BLaER1 treated with 17β-estradiol and CSF1 and Interleukin-3, amounts not matched to agents 10 nM and 100 nM (cell line): ENCODE data around the gene TOMM20L.
"Not testable (repeated sequence)": the region's sequence is repeated elsewhere in the genome, so short reads cannot be mapped to it uniquely, and the experiment has no call there.

Source experiments
- H3K27ac ChIP-seq, 11 experiments: shearing (Covaris generic); formaldehyde crosslinking; 2 replicates each; pipeline ENCODE4 v1.8.1; 2022
- H3K27me3 ChIP-seq, 11 experiments: shearing (Covaris generic); formaldehyde crosslinking; 2 replicates each; pipeline ENCODE4 v1.8.1; 2022
- H3K36me3 ChIP-seq, 11 experiments: shearing (Covaris generic); formaldehyde crosslinking; 2 replicates each; pipeline ENCODE4 v1.8.1; 2022
- H3K4me1 ChIP-seq, 10 experiments: shearing (Covaris generic); formaldehyde crosslinking; 2 replicates each; pipeline ENCODE4 v1.8.1; 2022
- H3K4me2 ChIP-seq, 11 experiments: shearing (Covaris generic); formaldehyde crosslinking; 2 replicates each; pipeline ENCODE4 v1.8.1; 2022
- H3K4me3 ChIP-seq, 10 experiments: shearing (Covaris generic); formaldehyde crosslinking; 2 replicates each; pipeline ENCODE4 v1.8.1; 2022
- H3K9ac ChIP-seq, 11 experiments: shearing (Covaris generic); formaldehyde crosslinking; 2 replicates each; pipeline ENCODE4 v1.8.1; 2022
- H3K9me3 ChIP-seq, 11 experiments: shearing (Covaris generic); formaldehyde crosslinking; replicated peaks in 1 of 11; 2 replicates each; pipeline ENCODE4 v1.8.1; 2022
- H4K20me1 ChIP-seq, 11 experiments: shearing (Covaris generic); formaldehyde crosslinking; 2 replicates each; pipeline ENCODE4 v1.8.1; 2022
- Cebpa-rat ChIP-seq, 11 experiments: shearing (Covaris generic); IDR thresholded peaks; 2 replicates each; pipeline ENCODE4 v1.8.1; 2022

The TOMM20L gene

DNA sequence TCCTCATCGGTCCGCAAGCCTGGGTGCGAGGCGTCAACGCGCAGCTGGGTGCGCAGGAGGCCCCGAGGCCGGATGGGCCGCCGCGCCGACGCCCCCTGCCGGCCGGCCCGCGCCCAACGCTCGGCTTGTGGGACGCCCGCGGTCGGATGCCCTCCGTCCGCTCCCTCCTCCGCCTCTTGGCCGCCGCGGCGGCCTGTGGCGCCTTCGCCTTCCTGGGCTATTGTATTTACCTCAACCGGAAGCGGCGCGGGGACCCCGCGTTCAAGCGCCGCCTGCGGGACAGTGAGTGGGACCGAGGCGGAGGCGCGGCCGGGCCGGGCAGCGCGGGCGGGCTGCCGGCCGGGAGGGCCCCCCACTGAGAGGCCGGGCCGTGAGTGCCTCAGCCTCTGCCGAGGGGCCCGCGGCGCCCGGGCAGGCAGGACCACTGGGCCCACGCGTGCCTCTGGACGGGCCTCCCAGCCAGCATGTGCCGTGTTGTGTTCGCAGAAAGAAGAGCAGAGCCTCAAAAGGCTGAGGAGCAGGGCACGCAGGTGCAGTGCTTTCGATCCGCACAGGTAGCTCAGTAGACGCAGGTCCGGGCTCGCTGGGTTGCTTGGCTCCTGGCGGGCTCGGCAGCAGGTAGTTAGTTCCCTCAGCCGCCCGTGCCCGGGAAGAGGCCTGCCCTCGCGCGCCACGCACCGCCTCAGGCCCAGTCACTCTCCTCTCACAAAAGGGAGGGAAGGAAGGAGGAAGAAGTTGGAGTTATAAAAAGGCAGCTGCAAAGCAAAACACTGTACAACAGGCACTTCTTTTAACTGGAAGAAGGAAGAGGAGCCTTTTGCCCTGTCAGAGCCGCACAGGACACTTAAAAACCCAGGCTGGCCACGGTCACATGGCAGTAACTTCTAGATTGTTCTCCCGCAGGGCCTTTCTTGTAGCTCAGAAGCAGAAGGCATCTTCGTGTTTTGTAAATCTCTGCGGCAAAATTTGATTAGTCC, at the start of gene TOMM20L:
TOMM20L (plus strand) TSS at position 119 of the 977 bp plus-strand sequence; CDS start at position 147, 28 bp downstream.
- no peak for TF ChIP-seq Cebpa-rat (IDR thresholded peaks at IDR 0.05)
- Histone ChIP-seq H3K9ac (peak within 1 kb of the TSS; percentile 50 to 80 (median 70); a peak in 21 of 22 replicates), H3K4me2 (peak within 1 kb of the TSS; percentile 77 to 97 (median 90)), H3K4me1 (peaks cover 5 to 15% (median 12%) of the 10 kb centered on the region in 10 experiments; a peak in 18 of 20 replicates), H3K36me3 (peaks cover 0 to 6% (median 0%) of the 10 kb centered on the region in 11 experiments; a peak in 2 of 22 replicates), H3K27ac (peak within 1 kb of the TSS; percentile 17 to 72 (median 56); a peak in 18 of 22 replicates), H3K4me3 (peak within 1 kb of the TSS; percentile 46 to 70 (median 56)), H4K20me1 (no peaks in the 10 kb centered on the region), H3K27me3 (peaks cover 12 to 21% (median 19%) of the 10 kb centered on the region in 11 experiments), H3K9me3 (no peaks in the 10 kb centered on the region)

DNA sequence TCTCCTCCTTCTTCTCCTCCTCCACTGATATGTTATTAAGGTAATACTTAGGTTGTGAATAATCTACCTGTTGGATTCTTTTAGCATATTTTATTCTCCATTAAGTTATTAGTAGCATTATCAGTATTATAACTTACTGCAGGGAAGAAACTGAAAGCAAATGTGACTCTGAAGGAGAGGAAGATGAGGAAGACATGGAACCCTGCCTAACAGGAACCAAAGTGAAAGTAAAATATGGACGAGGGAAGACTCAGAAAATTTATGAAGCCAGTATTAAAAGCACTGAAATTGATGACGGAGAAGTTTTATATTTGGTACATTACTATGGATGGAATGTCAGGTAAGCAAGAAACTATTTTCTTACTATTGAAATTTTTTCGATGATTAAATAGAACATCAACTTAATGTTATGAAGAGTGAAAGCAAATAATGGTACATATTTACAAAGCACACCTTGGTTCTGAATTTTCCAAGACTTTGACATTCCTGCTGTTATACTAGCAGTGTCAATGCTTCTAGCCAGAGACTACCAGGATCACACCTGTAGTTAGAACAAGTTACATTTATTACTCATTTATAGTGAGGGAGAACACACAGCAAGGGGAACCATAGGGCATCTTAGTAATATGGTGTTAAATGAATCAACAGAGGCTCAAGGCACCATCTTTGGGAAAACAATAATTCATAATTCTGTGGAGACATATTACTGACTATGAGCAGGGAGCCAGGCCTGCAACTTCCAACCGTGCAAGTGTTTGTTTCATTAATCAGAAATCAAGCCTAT, 42.0 kb upstream of the TOMM20L start:
- Histone ChIP-seq H3K9ac (0 out of 22 replicates have a peak overlapping the region, but pooled peaks of 1 of the 11 experiments have one; percentile 3), H3K4me2 (peak overlapping the region; percentile 19 to 79 (median 38); a peak in 19 of 22 replicates), H3K4me3 (peak overlapping the region in 4 of 10 experiments; percentile 9 to 15 (median 10); a peak in 4 of 20 replicates), H3K4me1 (peaks cover 0 to 26% (median 10%) of the 10 kb centered on the region in 10 experiments; a peak in 13 of 20 replicates), H4K20me1 (peaks cover 0 to 66% (median 0%) of the 10 kb centered on the region in 11 experiments; a peak in 3 of 22 replicates), H3K9me3 (no peaks in the 10 kb centered on the region), H3K27me3 (no peaks in the 10 kb centered on the region), H3K27ac (peak overlapping the region in 7 of 11 experiments; percentile 1 to 25 (median 19); a peak in 6 of 22 replicates), H3K36me3 (peaks cover 65 to 97% (median 90%) of the 10 kb centered on the region in 11 experiments)
- TF ChIP-seq Cebpa-rat (IDR thresholded peaks at IDR 0.05) = no peak

DNA sequence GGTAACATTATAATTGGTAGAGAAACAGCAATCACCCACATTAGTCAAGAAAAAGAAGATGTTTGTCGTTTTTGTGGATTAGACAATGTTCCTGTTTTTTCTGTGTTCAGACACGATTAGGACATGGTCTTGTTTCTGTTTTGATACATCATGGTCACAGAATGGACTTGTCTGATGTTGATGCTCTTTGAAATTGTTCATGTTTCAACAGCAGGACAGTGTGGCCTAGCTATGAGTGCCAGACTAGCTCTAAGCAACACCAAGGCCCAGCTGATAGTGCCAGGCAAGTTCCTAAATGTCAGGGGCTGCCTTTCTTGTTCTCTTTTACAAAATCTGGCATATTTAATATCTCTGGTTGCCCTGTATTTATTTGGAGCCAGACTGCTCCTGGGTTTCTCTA, 40.9 kb upstream of the TOMM20L start:
- H3K27ac ChIP-seq = no peak overlapping the region; a peak in 1 of 22 replicates
- no peak overlapping the region for H3K9ac ChIP-seq
- TF ChIP-seq Cebpa-rat (IDR thresholded peaks at IDR 0.05) = no peak
- peaks cover 0 to 65% (median 0%) of the 10 kb centered on the region in 11 experiments; a peak in 3 of 22 replicates for H4K20me1 ChIP-seq
- H3K27me3 ChIP-seq = no peaks in the 10 kb centered on the region
- no peaks in the 10 kb centered on the region for H3K9me3 ChIP-seq
- H3K4me2 ChIP-seq = no peak overlapping the region
- H3K4me3 ChIP-seq = no peak overlapping the region
- peaks cover 0 to 26% (median 10%) of the 10 kb centered on the region in 10 experiments; a peak in 13 of 20 replicates for H3K4me1 ChIP-seq
- peaks cover 65 to 97% (median 90%) of the 10 kb centered on the region in 11 experiments for H3K36me3 ChIP-seq

DNA sequence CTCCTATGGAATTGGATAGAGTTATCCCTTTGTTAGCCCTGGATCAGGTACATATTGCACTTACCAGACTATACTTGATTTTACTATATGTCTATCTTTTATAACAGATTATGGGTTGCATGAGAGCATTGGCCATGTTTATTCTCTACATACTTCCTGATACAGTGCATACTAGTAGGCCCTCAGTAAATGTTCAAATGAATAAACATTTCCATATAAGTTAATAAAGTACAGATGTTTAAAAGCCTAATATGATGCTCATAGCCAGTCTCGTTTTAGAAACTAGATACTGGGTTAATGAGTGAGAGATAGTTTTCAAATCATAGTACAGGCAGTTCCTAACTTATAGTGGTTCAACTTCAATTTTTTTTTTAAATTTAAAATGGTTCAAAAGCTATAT, 39.5 kb upstream of the TOMM20L start:
- Histone ChIP-seq H3K4me2 (no peak overlapping the region), H4K20me1 (peaks cover 0 to 64% (median 0%) of the 10 kb centered on the region in 11 experiments; a peak in 3 of 22 replicates), H3K4me3 (no peak overlapping the region), H3K4me1 (peaks cover 0 to 26% (median 10%) of the 10 kb centered on the region in 10 experiments; a peak in 13 of 20 replicates), H3K27me3 (no peaks in the 10 kb centered on the region), H3K9me3 (no peaks in the 10 kb centered on the region), H3K9ac (no peak overlapping the region), H3K36me3 (peaks cover 68 to 97% (median 92%) of the 10 kb centered on the region in 11 experiments), H3K27ac (no peak overlapping the region)
- TF ChIP-seq Cebpa-rat (IDR thresholded peaks at IDR 0.05) = no peak

DNA sequence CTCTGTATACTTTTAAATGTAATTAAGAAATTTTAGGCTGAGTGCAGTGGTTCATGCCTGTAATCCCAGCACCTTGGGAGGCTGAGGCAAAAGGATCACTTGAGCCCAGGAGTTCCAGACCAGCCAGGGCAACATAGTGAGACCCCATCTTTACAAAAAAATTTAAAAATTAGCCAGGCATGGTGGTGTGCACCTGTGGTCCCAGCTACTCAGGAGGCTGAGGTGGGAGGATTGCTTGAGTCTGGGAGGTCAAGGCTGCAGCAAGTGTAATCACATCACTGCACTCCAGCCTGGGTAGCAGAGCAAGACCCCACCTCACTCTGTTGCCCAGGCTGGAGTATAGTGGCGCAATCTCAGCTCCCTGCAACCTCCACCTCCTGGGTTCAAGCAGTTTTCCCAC, 33.5 kb upstream of the TOMM20L start:
- not testable (repeated sequence) for H3K9me3 ChIP-seq, H3K4me3 ChIP-seq, H3K27me3 ChIP-seq, H3K9ac ChIP-seq, H3K4me2 ChIP-seq, H3K4me1 ChIP-seq, H3K27ac ChIP-seq
- Histone ChIP-seq H4K20me1 (peaks cover 0 to 51% (median 0%) of the 10 kb centered on the region in 11 experiments; a peak in 6 of 22 replicates), H3K36me3 (peaks cover 85 to 100% (median 96%) of the 10 kb centered on the region in 11 experiments)

DNA sequence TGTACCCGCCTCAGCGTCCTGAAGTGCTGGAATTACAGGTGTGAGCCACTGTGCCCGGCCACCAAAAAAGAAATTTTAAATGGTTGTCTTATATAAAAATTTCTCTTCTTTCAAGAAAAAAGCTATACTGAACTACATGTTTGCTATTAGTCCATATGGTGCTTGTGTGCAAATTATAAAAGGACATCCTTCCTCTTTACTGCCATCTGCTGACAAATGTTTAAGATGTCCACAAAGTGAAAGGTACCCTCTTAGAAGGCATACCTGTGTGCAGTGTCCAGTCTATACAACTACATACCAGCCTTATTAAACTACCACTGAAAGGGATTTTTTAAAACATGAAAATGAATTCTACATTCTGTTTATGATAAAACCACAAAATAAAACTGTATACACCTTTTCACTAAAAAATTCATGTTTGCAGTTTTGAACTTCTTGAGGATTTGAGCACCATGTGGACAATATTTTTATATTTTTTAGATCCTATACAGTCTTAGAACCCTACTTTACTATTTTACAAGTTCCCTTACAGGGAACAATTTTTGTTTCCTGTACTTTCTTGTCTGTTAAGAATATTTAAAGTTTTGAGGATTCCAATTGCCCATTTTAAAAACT, 32.8 kb upstream of the TOMM20L start:
- Histone ChIP-seq H3K27ac (no peak overlapping the region), H4K20me1 (peaks cover 0 to 45% (median 0%) of the 10 kb centered on the region in 11 experiments; a peak in 6 of 22 replicates), H3K9me3 (no peaks in the 10 kb centered on the region), H3K9ac (no peak overlapping the region), H3K36me3 (peaks cover 85 to 100% (median 96%) of the 10 kb centered on the region in 11 experiments), H3K4me2 (no peak overlapping the region), H3K27me3 (no peaks in the 10 kb centered on the region), H3K4me3 (no peak overlapping the region), H3K4me1 (no peaks in the 10 kb centered on the region; a peak in 1 of 20 replicates)
- TF ChIP-seq Cebpa-rat (IDR thresholded peaks at IDR 0.05) = no peak

GRCh38 chr14:58364316-58364715, 31.4 kb upstream of the TOMM20L start:
- no peak for TF ChIP-seq Cebpa-rat (IDR thresholded peaks at IDR 0.05)
- H3K27ac ChIP-seq = no peak overlapping the region
- no peak overlapping the region for H3K9ac ChIP-seq
- no peaks in the 10 kb centered on the region for H3K9me3 ChIP-seq
- H4K20me1 ChIP-seq = peaks cover 0 to 34% (median 0%) of the 10 kb centered on the region in 11 experiments; a peak in 6 of 22 replicates
- peaks cover 88 to 100% (median 96%) of the 10 kb centered on the region in 11 experiments for H3K36me3 ChIP-seq
- no peak overlapping the region for H3K4me3 ChIP-seq
- H3K4me1 ChIP-seq = no peaks in the 10 kb centered on the region; a peak in 1 of 20 replicates
- H3K27me3 ChIP-seq = no peaks in the 10 kb centered on the region
- H3K4me2 ChIP-seq = no peak overlapping the region

GRCh38 chr14:58367296-58367695, 28.4 kb upstream of the TOMM20L start:
- no peak for TF ChIP-seq Cebpa-rat (IDR thresholded peaks at IDR 0.05)
- H3K9me3 ChIP-seq = no peaks in the 10 kb centered on the region
- peaks cover 0 to 12% (median 0%) of the 10 kb centered on the region in 11 experiments; a peak in 6 of 22 replicates for H4K20me1 ChIP-seq
- H3K4me1 ChIP-seq = no peaks in the 10 kb centered on the region; a peak in 1 of 20 replicates
- no peak overlapping the region for H3K4me2 ChIP-seq
- H3K27ac ChIP-seq = no peak overlapping the region
- H3K9ac ChIP-seq = no peak overlapping the region
- H3K27me3 ChIP-seq = no peaks in the 10 kb centered on the region
- no peak overlapping the region for H3K4me3 ChIP-seq
- H3K36me3 ChIP-seq = peaks cover 87 to 100% (median 96%) of the 10 kb centered on the region in 11 experiments
